ENCODE data around the gene CADPS2. TPM values are rescaled to one million over a fixed set of nuclear protein-coding genes. Genes with fewer than 3 reads are reported as not detected.

CADPS2 gene
- total and polyA plus RNA-seq, 2 donors (not counting 1 experiment from before 2014, with no cell fraction given): not detected

- no peak overlapping the region for H3K9ac ChIP-seq (ENCODE audit: low read length)
- ATAC-seq (ENCODE audit: low read depth) (no peak), DNase-seq (no peak)
- no peaks in the 10 kb centered on the region for H4K20me1 ChIP-seq (ENCODE audit: control insufficient read depth, insufficient read depth, low read length, poor library complexity, severe bottlenecking)
- intact Hi-C loops (cut with micrococcal nuclease): no loop called here
- Mint-ChIP-seq H3K27ac (no peak overlapping the region), H3K9me3 (ENCODE audit: insufficient read depth) (no peaks in the 10 kb centered on the region), H3K27me3 (peaks cover 3% of the 10 kb centered on the region), H3K4me3 (no peak overlapping the region), H3K4me1 (no peaks in the 10 kb centered on the region)
- ChIA-PET CTCF (no interaction called here), POLR2A (no interaction called here)
- H3K79me2 ChIP-seq (ENCODE audit: control insufficient read depth, insufficient read depth, low read length): no peaks in the 10 kb centered on the region
- no peak overlapping the region for H3K4me2 ChIP-seq (replicated peaks; ENCODE audit: low read depth, low read length, poor library complexity, severe bottlenecking)
- no peaks in the 10 kb centered on the region for H3K36me3 ChIP-seq (replicated peaks in 1 of 2; ENCODE audit: control extremely low read depth in 1 of 2, control insufficient read depth in 1 of 2, extremely low read depth in 1 of 2, insufficient read depth in 2 of 2, low read length in 1 of 2)
- TF ChIP-seq EZH2 (IDR thresholded peaks at IDR 0.05; ENCODE audit: borderline replicate concordance, insufficient read depth, low read depth, low read length, poor library complexity, severe bottlenecking): no peak
- TF ChIP-seq CTCF (IDR thresholded peaks at IDR 0.05): no peak
- H3K27me3 ChIP-seq (replicated peaks in 1 of 4; ENCODE audit: control extremely low read depth in 1 of 4, control insufficient read depth in 3 of 4, insufficient read depth in 4 of 4, low read length in 3 of 4): no peaks in the 10 kb centered on the region
- H3K27ac ChIP-seq (ENCODE audit: low read length in 2 of 2): no peak overlapping the region
- H2AFZ ChIP-seq (ENCODE audit: insufficient read depth, low read depth, low read length, poor library complexity, severe bottlenecking): no peak overlapping the region
- no peaks in the 10 kb centered on the region for H3K4me1 ChIP-seq (ENCODE audit: control insufficient read depth in 2 of 2, insufficient read depth in 2 of 2, low read length in 2 of 2)
- no peaks in the 10 kb centered on the region for H3K9me3 ChIP-seq (ENCODE audit: control extremely low read depth in 1 of 3, control insufficient read depth in 2 of 3, insufficient read depth in 1 of 3, low read length in 2 of 3)
- 100% methylated on average over 1 of the region's 7 CpGs for WGBS (ENCODE audit: insufficient coverage)
- no peak overlapping the region for H3K4me3 ChIP-seq (ENCODE audit: control extremely low read depth in 1 of 5, extremely low read depth in 1 of 5, insufficient read depth in 1 of 5, low read depth in 2 of 5, low read length in 4 of 5)
These were observed 329.3 kb downstream of the CADPS2 start for GRCh38 chr7:122556873-122557542.

DNA sequence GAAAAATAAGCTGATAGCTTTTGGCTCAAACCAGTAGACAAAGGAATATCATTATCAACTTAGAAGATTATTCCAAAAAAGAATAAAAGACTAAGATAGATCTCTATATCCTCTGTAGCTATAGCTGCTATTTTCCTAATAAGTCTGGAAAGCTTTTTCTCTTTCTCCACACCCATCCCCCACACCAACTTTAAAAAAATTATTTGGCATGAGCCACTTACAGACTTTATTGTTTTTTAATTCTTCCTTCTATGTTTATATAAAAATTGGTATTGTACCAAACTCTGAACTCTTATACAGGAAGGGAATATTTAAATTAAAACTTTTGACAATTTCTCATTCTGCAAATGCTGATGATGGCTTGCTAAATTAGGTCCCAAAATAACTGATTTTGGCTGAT, 330.0 kb downstream of the CADPS2 start:
- Mint-ChIP-seq H3K27ac (no peak overlapping the region), H3K4me1 (no peaks in the 10 kb centered on the region), H3K27me3 (peaks cover 3% of the 10 kb centered on the region), H3K9me3 (ENCODE audit: insufficient read depth) (no peaks in the 10 kb centered on the region), H3K4me3 (no peak overlapping the region)
- H3K36me3 ChIP-seq (replicated peaks in 1 of 2; ENCODE audit: control extremely low read depth in 1 of 2, control insufficient read depth in 1 of 2, extremely low read depth in 1 of 2, insufficient read depth in 2 of 2, low read length in 1 of 2): no peaks in the 10 kb centered on the region
- H3K9me3 ChIP-seq (ENCODE audit: control extremely low read depth in 1 of 3, control insufficient read depth in 2 of 3, insufficient read depth in 1 of 3, low read length in 2 of 3): no peaks in the 10 kb centered on the region
- H3K9ac ChIP-seq (ENCODE audit: low read length): no peak overlapping the region
- intact Hi-C loops (cut with micrococcal nuclease): no loop called here
- H2AFZ ChIP-seq (ENCODE audit: insufficient read depth, low read depth, low read length, poor library complexity, severe bottlenecking): no peak overlapping the region
- ChIA-PET CTCF (no interaction called here), POLR2A (no interaction called here)
- H4K20me1 ChIP-seq (ENCODE audit: control insufficient read depth, insufficient read depth, low read length, poor library complexity, severe bottlenecking): no peaks in the 10 kb centered on the region
- DNase-seq (no peak), ATAC-seq (ENCODE audit: low read depth) (no peak)
- no peak for TF ChIP-seq CTCF (IDR thresholded peaks at IDR 0.05)
- TF ChIP-seq EZH2 (IDR thresholded peaks at IDR 0.05; ENCODE audit: borderline replicate concordance, insufficient read depth, low read depth, low read length, poor library complexity, severe bottlenecking): no peak
- no peaks in the 10 kb centered on the region for H3K79me2 ChIP-seq (ENCODE audit: control insufficient read depth, insufficient read depth, low read length)
- H3K4me1 ChIP-seq (ENCODE audit: control insufficient read depth in 2 of 2, insufficient read depth in 2 of 2, low read length in 2 of 2): no peaks in the 10 kb centered on the region
- no peak overlapping the region for H3K4me2 ChIP-seq (replicated peaks; ENCODE audit: low read depth, low read length, poor library complexity, severe bottlenecking)
- H3K4me3 ChIP-seq (ENCODE audit: control extremely low read depth in 1 of 5, extremely low read depth in 1 of 5, insufficient read depth in 1 of 5, low read depth in 2 of 5, low read length in 4 of 5): no peak overlapping the region
- no peaks in the 10 kb centered on the region for H3K27me3 ChIP-seq (replicated peaks in 1 of 4; ENCODE audit: control extremely low read depth in 1 of 4, control insufficient read depth in 3 of 4, insufficient read depth in 4 of 4, low read length in 3 of 4)
- H3K27ac ChIP-seq (ENCODE audit: low read length in 2 of 2): no peak overlapping the region
